NCI-H2196 treated with DMSO at 0.1 percent for 48 hours (cell line): ENCODE measurements around the gene MEIOC.
"Not testable (repeated sequence)": the region's sequence is repeated elsewhere in the genome, so short reads cannot be mapped to it uniquely, and the experiment has no call there.

Experiments used
- DNase-seq: peaks from one replicate; lab custom pipeline; 2025; ENCODE audit not compliant: unreplicated experiment; lab: John Stamatoyannopoulos, UW

The MEIOC gene

GRCh38 chr17:44655983-44656710 is at the start of gene MEIOC:
Gene MEIOC (plus strand): TSS chr17:44656468. CDS start chr17:44656614, 146 bp downstream.
- DNase-seq, result peak; percentile 96

GRCh38 chr17:44606658-44607057 is 49.6 kb upstream of the MEIOC start:
- DNase-seq, result no peak

DNA sequence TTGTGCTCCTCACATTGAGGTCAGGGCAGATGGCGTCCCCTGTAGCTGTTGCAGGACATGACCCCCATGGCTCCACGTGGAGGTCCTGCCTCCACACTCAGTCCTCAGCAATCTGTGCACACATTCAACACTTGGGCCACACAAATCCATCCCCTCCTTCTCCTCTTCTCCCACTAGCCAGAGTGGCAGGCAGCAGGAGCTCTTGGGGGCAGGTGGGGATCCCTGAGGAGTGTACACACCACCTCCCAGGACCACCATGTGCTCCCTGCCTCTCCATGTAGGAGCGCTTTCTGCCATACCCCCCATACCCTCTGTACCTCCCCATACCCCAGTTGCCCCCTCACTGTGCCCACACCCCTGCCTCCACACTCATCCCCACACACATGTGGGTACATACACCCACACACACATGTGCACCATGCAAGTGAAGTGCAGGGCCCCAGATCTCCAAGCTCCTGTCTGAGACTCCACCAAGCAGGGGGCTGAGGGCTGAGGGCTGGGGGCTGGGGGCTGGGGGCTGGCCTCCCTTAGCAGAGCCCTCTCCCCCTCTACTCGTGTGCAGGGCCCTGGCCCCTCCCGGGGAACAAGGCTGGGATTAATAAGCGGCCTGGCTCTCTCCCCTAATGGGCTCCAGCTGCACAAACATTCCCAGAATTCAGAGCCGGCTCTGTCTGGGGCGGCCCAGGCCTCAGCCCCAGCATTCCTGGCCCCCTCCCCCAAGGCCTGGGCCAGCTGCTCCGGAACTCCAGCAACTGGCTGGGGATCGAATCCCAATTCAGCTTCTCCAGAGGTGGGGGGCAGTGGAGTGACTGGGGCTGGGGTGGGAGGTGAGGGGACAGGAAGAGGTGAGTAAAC is 48.2 kb upstream of the MEIOC start:
- peak; percentile 98 for DNase-seq

DNA sequence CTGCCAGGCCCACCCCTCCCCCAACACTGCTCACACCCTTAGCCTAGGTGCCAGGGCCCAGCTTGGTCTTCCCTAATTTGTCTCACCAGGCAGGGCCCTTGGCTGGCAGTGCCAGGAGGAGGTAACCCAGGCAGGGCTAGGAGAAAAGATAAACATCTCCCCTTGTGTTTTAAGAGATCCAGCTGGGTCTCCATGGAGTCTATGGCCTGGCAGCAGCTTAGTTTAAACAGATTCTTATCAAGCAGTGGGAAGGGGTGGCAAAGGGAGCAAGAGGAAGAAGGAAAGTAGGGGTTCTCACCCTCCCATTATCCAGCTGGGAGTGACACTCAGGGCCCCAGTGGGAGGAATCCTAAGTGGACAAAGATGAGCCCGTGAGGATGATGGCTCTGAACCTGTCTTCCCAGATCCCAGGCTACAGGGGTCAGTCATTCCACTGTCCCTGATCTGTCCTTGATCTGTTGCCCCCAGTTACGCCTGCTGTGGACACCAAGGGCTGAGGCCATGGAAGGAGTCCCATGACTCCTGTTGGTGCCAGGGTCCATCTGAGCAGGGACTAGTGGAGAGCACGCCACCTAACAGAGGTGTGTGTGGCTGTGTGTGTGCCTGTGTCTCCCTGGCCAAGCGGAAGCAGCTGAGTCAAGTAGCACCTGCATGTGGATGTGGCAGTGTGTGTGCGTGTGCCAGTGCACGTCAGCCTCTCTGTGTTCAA is 47.4 kb upstream of the MEIOC start:
- peak; percentile 98 for DNase-seq

- peak; percentile 58 for DNase-seq
Observed at GRCh38 chr17:44610331-44610730, 45.9 kb upstream of the MEIOC start.

DNA sequence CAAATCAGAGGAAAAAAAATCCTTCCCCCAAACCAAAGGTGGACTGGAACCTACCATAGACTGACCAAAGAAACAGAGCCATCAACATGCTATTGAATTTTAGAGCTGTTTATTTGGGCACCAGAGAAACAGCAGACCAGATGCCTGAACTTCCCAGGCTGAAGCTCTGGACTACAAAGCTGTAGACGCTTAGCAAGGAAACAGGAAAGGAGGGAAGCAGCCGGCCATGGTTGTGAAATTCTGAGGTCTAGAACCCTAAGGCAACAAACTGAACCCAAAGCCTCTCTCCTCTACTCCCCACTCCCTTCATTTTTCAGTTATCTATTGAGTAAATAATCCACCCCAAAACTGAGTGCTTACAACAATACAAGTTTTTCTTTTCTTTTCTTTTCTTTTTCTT is 45.4 kb upstream of the MEIOC start:
- DNase-seq, result no peak

DNA sequence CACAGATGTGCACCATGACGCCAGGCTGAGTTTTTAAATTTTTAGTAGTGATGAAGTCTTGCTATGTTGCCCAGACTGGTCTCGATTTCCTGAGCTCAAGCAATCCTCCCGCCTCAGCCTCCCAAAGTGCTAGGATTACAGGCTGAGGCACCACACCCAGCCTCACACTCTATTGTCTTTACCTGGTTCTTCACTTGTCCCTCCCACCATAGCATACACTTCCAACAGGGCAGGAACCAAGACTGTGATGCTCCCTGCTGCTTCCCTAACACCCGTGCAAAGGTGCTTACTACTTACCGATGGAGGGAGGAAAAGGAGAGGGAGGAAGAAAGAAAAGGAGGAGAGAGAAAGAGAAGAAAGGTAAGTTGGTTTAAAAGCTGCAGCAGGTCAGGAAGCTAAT is 41.4 kb upstream of the MEIOC start:
- DNase-seq, result no peak

DNA sequence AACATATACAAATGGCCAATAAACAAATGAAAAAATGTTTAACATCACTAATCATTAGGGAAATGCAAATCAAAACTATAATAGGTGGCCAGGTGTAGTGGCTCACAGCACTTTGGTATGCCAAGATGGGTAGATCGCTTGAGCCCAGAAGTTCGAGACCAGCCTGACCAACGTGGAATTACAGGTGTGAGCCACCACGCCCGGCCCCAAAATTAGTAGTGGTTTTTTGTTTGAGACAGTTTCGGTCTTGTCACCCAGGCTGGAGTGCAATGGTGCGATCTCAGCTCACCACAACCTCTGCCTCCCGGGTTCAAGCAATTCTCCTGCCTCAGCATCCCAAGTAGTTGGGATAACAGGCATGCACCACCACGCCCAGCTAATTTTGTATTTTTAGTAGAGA is 37.6 kb upstream of the MEIOC start:
- not testable (repeated sequence) for DNase-seq

- no peak for DNase-seq
Observed at GRCh38 chr17:44623070-44623725, 33.1 kb upstream of the MEIOC start.

- DNase-seq, result no peak
Observed at GRCh38 chr17:44627513-44628242, 28.6 kb upstream of the MEIOC start.

- no peak for DNase-seq
Observed at GRCh38 chr17:44628243-44629188, 27.8 kb upstream of the MEIOC start.

GRCh38 chr17:44629314-44629713 is 27.0 kb upstream of the MEIOC start:
- DNase-seq, result no peak

GRCh38 chr17:44630703-44631102 is 25.6 kb upstream of the MEIOC start:
- DNase-seq, result no peak

DNA sequence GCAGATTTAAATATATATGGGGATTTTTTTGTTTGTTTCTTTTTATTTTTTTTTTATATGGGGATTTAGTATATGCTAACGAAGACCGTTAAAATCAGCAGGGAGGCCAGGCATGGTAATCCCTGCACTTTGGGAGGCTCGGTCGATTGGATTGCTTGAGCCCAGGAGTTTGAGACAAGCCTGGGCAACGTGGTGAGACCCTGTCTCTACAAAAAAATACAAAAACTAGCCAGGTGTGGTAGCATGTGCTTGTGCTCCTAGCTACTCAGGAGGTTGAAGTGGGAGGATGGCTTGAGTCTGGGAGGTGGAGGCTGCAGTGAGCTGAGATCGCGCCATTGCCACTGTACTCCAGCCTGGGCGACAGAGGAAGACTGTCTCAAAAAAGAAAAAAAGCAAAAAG is 22.3 kb upstream of the MEIOC start:
- no peak for DNase-seq

DNA sequence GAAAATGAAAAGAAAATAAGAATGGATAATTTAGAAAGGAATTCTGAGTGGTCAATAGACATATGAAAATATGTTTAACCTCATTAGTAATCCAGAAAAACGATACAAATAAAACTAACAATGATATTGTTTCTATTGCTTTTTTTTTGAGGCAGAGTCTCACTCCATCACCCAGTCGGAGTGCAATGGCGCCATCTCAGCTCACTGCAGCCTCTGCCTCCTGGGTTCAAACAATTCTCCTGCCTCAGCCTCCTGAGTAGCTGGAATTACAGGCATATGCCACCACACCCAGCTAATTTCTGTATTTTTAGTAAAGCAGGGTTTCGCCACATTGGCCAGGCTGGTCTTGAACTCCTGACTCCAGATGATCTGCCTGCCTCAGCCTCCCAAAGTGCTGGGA is 21.9 kb upstream of the MEIOC start:
- DNase-seq, result not testable (repeated sequence)

- DNase-seq, result peak; percentile 50
Observed at GRCh38 chr17:44636562-44636961, 19.7 kb upstream of the MEIOC start.

GRCh38 chr17:44637066-44637465 is 19.2 kb upstream of the MEIOC start:
- DNase-seq, result no peak

- no peak for DNase-seq
Observed at GRCh38 chr17:44642834-44643233, 13.4 kb upstream of the MEIOC start.

DNA sequence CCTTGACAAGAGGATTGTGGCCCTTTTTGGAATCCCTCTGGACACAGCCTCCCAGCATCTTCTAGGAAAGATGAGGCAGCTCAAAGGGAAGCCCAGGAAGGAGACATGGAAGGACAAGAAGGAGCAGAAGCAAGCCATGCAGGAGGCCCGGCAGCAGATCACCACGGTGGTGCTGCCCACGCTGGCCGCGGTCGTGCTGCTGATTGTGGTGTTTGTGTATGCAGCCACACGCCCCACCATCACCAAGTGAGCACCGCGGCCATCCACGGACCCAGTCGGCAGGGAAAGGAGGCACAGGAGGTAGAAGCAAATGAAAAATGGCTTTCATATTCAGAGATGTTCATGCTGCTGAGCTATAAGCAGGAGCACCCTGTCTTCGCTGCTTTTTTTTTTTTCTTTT is 10.9 kb upstream of the MEIOC start:
- no peak for DNase-seq
